NCI-H2196 (cell line): Measurements from ENCODE around the gene USP46.
A peak's percentile ranks its signal among the peaks of the same experiment; 100 is the strongest.

Experiments used
- DNase-seq: peaks from one replicate; lab custom pipeline; 2025; ENCODE audit not compliant: unreplicated experiment; lab: John Stamatoyannopoulos, UW

Gene USP46

DNA sequence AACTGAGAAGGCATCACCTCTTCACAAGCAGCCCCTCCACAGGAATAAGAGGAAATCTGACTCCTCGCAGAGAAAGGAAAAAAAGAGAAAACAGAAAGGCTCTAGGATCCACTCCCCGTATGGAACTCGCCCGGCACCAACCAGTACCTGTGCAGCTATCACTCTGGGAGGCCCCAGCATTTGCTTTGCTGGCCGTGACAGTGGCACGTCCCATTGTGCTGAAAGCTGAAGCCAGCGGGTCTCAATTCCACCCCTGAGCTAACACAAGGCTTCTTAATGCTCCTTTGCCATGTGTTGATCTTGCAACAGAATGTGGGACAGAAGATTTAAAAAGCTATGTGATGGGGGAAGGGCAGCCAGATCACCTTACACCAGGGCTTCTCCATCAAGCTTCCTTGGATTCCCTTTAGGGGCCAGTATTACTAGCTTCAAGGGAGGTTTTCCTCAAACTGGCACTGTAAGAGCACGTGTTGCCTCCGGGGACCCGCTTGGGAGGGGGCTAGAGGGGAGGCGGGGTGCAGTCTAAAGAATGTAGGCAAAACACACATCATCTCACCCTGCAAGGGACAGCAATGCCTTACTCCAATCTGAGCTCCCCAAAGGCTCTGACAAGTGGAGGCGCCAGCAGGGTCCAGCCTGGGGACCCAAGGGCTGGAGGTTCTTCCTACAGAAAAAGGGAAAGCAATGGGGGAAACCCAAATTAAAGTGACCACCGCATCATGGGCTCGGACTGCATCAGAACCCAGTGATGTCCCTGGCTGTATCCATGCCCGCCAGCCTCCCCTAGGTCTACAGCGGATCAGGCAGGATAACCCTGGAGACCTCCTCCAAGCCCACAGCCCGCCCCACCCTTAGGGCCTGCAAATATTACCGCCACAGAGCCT lies 1.2 kb downstream of the USP46 start:
- DNase-seq = no peak

DNA sequence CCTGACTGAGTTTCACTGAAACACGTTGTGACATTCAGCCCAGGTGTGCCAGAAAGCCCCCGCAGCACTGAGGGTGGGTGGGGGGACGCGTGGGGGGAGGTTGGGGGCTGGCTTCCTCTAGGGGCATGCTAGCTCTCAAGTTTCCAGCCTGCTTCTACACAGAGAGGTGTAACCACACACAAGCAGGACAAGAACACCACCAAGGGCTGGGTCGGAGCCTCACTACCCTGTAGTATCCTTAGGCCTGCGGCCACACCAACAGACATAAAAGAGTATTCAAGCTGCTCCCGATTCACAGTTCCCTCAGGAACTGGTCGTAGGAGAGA lies 1.8 kb downstream of the USP46 start:
- no peak for DNase-seq

GRCh38 chr4:52655506-52655905 lies 3.6 kb downstream of the USP46 start:
- DNase-seq = no peak

DNA sequence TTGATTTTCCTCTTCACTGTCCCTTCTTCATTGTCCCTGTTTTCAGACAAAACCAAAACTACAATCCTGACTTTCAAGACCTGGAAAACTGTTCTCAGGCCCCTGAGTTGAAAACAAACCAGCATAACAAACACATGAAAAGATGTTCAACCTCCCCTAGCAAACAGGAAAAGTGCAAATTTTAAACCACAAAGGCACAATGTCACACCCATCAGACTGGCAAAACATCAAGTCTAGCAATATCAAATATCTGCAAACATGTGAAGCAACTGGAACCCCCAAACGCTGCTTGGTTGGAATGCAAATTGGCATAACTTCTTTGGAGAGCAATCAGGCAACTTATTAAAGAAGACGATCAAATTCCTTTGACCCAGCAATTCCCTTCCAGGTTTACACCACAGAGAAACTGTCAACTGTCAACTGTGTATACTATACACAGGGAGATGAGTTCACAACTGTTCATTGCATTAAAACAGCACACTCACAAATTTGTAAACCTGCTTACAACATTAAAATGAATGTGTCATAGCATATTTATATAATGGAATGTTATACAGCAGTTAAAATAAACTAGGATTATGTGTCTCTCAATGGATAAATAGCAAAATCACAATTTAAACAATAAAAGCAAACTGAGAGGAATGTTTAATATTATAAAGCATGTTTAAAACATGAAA lies 7.0 kb downstream of the USP46 start:
- DNase-seq = no peak

DNA sequence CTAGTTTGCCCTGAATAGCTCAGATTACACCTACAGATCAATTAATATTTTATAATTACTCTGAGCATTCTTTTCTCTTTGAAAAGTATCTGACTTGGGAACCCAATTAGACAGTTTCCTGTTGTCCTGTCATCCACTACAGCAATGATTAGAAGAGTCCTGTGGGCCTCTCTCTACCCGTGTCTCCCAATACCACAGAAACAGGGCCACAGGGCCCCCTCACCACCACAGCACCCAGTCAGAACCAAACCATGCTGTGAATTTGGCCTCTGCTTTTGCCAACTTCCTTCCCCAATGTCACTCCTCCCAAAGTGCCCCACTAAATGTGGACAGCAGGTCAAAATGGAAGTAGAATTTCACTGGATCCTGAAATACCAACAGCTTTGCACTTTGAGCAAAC lies 10.3 kb downstream of the USP46 start:
- no peak for DNase-seq

- DNase-seq = no peak
These were observed 12.4 kb downstream of the USP46 start for GRCh38 chr4:52646741-52647140.

DNA sequence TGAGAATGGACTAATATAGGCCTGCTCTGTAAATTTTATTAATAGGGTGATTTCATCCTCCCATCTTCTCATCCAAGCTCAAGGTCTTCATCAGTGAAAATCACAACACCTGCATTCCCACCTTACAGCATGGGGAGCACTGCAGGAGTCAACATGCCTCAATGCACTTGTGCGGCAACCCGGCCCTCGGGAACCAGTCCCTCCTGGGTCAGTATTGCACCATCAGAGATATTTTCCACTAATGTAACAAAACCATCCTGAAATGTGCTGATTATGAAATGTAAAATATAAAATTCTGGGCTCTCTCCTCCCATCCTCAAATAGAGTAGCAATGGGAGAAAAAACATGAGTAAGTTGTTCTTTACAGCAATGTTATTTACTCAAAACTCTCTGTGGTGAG lies 13.0 kb downstream of the USP46 start:
- no peak for DNase-seq

DNA sequence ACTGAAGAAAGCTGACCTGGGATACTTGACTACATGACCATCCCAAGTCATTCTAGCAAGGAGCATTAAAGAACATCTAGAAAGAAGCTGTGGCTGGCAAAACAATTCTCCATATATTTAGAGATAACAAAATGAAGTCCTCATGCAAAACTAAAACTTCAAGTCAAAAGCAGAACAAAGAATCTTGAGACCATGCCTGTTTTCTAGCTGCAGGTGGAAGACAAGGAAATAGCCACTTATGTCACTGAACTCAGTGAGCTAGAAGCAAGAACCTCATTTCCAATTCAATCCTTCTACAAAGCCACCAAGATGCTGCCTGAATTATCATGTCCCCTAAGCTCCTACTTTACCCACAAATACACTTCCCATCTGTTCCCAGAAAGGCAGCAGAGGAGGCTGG lies 13.8 kb downstream of the USP46 start:
- no peak for DNase-seq

- peak; percentile 12 for DNase-seq
These were observed 15.3 kb downstream of the USP46 start for GRCh38 chr4:52643785-52644244.

GRCh38 chr4:52643190-52643589 lies 15.9 kb downstream of the USP46 start:
- no peak for DNase-seq

- DNase-seq = no peak
These were observed 17.1 kb downstream of the USP46 start for GRCh38 chr4:52641854-52642563.

DNA sequence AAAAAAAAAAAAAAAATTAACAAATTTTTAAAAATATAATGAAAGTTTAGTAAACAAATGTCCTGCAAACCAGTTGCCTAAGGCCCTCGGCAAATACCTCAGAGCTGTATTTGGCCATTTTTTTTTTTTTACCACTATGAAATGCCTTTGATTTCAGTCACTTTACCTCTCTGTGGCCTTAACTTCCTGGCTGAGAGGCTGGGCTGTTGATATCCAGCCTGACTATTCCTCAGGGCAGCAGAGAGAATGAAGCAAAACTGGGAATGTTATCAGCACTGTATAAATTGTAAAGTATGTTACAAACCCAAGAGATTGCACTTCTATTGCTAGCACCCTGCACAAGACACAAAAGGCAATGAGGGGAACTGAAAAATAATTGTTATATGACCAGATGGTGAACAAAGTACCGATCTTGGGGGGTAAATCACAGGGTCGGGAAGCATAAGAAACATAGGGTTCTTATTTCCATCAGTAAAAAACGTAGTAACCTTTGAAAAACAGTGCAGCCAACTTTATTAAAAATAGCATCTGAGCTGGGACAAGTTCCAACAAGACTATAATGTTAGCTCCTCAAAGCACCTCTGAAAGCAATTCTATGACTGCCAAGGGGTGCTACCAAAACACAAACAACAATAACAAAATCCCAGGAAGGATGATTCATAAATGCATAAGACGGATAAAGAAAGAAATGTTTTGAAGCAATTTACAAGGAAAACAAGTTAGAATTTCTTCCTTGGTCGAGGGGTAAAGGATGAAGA lies 18.1 kb downstream of the USP46 start:
- no peak for DNase-seq

DNA sequence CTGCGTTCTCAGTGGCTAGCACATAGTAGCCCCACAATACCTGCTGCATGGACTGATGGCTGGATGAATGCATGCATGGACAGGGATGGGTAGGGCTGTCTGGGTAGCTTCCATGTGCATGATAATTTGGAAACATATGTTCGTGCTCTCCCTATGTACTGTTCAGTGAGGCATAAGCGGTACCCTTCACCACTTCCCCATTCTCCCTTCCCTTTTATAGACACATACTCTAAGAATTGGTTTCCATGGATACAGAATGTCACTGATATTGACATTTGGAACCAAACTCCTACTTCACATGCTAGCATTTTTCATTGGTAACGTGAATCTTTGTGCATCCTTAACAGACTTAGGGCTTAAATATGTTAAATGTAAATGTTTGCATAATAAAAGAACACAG lies 20.4 kb downstream of the USP46 start:
- no peak for DNase-seq

DNA sequence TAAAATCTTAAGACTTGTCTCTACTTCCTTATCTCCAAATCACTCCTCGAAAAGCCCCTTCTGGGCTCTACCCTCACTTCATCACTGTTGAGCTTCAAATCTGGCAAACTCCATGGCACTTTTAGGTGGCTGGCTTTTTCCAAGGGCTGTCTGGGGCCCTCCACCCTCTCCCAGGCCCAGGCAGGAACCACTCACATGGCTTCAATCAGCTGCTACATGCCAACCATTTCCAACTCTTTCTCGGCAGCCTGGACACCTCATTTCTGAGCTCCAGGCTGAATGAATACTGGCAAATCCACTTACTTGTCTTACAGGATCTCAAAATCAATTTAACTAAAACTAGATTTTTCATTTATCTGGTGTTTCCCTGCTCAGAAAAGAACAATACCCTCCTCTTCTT lies 22.0 kb downstream of the USP46 start:
- DNase-seq = no peak

DNA sequence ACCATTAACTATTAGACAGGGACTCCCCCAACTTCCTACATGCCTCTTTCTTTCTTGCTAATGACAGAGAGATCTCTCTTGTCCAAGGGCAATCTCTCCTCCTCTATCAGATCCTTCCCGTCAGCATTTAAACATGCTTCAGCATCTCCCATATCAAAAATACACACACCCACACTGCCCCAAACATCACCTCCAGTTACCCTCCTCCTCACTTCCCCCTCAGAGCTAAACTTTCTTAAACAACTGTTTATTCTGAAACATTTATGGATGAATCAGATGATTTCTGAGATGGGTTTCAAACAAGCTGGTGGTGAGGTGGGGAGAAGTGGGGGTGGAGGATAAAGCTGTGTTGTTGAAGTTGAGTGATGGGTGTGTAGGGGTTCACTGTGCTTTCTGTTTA lies 23.5 kb downstream of the USP46 start:
- DNase-seq = no peak

DNA sequence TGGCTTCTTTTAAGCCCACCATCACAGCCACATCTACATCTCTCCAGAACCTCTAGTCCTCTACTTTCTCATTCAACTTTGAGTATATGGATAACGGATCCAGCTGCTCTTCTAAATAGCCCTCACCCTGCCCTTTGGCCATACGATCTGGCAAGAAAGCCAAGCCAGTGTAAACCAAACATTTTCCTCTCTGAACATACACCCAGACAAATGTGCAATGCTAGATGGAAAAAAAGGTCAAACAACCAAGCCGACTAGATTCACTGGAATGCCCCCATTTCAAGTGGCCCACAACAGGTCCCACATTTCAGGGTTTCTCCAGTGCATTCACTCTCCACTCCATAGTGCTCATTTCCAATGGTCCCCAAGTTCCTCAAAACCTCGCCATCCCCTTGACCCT lies 24.0 kb downstream of the USP46 start:
- no peak for DNase-seq

- no peak for DNase-seq
These were observed 25.3 kb downstream of the USP46 start for GRCh38 chr4:52633846-52634245.

DNA sequence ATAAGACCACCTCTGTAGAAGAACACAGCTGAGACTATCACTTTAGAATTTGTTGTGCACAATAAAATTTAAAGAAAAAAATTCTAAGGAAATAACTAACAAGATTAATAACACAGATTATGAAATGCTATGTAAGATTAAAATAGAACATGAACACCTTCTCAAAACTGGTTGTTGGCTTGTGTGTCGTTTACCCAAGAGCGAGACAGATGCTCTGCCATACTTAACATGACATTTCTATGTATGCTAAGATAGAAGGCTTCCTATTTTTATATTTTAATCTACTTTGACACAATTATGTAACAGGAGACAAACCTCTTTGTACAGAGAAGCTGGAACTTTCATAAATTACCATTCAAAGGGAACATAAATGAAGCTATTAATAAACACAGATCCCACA lies 30.1 kb downstream of the USP46 start:
- no peak for DNase-seq

DNA sequence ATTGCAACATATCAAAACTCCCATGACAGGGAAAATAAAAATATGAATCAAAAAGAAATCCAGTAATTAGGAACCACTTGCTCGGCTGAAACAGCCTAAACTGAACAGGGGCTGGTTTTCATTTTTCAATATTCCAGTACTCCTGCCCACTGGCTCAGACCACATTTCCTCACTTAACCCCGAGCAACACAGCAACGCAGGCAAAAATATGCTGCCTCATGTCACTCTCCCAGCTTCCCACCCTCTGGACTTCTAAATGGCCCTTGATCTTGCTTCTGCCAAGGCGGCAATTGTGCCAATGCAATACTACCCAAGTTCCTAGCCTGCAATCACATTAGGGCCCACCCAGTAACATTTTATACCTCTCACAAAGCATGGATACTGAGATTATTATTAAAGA lies 30.6 kb downstream of the USP46 start:
- DNase-seq = no peak

GRCh38 chr4:52627876-52628275 lies 31.2 kb downstream of the USP46 start:
- no peak for DNase-seq

DNA sequence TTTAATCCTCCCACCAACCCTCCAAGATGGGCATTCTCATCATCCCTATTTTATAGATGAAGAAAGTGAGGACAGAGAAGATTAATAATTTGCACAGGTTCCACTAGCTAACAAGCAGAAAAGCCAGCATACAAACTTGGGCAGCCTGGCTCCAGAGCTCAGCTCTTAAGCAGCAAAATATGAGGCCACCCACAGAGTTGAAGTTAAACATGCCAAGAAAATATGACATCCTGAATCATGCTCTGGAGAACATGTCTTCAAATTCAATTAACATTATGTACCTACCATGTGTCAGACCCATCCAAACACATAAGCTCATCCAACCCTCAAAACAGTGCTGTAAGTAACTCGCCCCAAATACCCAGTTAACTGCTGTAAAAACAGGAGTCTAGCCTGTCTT lies 33.9 kb downstream of the USP46 start:
- no peak for DNase-seq
